DMS153 treated with DMSO at 0.1 percent for 48 hours (cell line): ENCODE results near the gene EXOSC10.
A peak's percentile ranks its signal among the peaks of the same experiment; 100 is the strongest.
"Not testable (repeated sequence)": the region's sequence is repeated elsewhere in the genome, so short reads cannot be mapped to it uniquely, and the experiment has no call there.

ENCODE experiments used
- DNase-seq: peaks from one replicate; lab custom pipeline; 2025; ENCODE audit not compliant: unreplicated experiment; lab: John Stamatoyannopoulos, UW

The EXOSC10 gene

DNA sequence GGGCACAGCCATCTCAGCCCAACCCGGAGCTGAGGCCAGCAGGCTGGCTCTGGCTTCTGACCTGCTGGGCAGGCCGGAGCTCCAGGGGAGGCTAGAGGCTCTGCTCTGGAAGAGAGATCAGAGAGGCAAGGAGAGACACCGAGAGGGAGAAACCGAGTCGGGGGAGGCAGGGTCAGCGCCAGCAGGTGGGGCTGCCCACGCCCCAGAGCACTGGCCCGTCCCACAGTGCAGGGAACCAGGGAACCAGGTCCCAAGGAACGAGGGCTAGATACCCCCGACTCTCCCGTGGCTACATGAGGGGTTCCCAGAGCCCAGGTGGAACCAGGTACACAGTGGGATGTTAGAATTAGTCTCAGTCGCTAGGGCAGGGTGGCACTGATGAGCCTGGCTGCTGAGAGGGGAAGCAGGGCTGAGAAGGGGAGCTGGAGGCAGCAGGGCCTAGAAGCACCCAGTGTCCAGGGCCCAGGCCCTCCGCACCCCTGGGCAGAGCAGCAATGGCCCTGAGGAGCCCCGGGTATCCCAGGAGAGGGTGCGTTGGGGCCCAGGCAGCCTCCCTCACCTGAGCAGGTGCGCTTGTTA is 54.7 kb downstream of the EXOSC10 start:
- no peak for DNase-seq

DNA sequence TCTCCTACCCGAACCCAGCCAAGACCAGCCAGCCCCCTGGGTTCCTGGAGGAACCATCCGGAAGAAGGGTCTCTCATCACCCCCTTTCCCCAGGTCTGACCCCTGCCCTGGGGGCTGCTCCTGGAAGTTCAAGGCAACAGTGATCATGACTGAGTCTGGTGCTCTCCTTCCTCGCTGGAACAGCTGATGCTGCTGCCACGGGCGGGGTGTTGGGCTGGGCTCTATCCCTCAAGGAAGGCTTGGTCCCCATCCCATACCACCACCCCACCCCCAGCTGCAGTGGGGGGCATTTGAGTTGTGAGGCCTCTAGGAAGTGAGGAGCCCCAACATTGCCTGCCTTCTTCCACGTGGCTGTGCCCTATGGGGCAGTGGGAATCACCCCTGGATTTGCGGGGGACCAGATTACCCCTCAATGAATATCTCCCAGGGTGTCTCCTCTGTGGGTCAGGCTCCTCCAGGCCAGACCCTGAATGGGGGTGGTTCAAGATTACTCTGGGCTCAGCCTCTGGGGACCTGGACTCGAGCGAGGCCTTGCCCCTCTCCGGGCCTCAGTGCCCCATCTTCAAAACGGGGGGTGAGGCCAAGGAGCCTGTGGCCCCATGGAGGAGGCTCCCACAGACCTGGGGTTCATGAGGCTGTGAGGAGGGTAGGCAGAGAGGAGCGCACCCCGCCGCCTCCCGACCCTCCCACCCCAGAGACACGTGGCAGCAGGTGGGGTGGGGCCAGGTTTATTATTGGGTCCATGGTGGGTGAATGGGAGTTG is 55.4 kb downstream of the EXOSC10 start:
- no peak for DNase-seq

DNA sequence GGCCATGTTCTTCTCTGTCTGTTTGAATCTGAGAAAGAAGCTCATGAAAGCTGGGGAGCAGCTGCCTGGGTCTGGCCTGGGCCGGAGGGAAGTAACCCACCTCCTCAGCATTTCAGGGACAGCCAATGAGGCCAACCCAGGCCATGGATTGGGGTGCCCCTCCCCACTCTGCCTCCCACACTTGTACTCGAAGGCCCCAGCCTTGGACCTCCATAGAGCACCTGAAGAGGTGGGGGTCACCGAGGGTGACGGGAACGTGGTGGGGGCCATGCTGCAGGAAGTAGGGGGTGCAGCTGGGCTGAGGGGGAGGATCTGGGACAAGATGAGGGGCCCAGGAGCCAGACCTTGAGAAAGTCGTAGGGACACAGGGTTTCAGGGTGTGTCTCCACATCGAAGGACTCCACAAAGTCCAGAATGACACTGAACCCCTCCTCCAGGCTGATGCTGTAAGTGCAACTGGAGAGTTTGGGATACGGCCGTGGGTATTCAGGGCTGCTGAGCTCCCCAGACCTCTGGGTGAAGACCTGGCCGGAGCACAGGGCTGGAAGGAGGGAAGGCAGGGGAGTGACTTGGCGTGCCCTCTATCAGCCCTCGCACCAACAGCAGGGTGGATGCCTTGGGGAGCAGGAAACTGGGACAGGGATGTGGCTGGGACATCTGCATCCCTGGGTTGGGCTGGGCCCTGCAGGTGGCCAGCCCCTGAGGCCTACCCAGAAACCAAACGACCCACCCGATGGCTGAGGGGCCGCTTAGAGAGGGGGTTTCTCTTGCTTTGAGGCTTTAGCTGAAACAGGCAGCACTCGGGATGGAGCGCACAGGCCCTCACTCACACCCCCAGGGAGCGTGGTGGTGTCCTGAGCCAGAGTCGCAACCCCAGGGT is 56.4 kb downstream of the EXOSC10 start:
- DNase-seq, result no peak

DNA sequence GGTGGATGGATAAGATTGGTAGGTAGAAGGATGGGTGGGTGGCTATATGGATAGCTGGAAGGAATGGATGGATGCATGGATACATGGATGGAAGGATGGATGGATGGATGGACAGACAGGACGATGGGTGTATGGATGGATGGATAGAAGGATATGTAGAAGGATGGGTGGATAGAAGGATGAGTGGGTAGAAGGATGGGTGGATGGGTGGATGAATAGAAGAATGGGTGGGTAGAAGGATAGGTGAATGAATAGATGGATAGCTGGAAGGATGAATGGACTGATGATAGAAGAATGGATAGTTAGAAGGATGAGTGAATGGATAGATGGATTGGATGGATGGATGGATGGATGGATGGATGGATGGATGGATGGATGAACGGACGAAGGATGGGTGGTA is 57.6 kb downstream of the EXOSC10 start:
- no peak for DNase-seq

DNA sequence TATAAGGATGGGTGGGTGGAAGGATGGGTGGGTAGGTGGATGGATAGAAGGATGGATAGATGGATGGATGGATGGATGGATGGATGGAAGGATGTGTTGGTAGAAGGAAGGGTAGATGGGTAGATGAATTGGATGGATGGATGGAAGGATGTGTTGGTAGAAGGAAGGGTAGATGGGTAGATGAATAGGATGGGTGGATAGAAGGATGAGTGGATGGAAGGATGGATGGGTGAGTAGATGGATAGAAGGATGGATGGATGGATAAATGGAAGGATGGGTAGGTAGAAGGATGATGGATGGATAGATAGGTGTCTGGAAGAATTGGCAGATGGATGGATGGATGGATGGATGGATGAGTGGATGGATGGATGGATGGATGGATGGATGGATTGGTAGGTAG is 58.6 kb downstream of the EXOSC10 start:
- no peak for DNase-seq

DNA sequence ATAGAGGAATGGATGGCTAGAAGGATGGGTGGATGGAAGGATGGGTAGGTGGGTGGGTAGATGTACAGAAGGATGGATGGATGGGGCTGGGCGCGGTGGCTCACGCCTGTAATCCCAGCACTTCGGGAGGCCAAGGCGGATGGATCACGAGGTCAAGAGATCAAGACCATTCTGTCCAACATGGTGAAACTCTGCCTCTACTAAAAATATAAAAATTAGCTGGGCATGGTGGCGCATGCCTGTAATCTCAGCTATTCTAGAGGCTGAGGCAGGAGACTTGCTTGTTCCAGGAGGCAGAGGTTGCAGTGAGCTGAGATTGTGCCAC is 59.6 kb downstream of the EXOSC10 start:
- not testable (repeated sequence) for DNase-seq

DNA sequence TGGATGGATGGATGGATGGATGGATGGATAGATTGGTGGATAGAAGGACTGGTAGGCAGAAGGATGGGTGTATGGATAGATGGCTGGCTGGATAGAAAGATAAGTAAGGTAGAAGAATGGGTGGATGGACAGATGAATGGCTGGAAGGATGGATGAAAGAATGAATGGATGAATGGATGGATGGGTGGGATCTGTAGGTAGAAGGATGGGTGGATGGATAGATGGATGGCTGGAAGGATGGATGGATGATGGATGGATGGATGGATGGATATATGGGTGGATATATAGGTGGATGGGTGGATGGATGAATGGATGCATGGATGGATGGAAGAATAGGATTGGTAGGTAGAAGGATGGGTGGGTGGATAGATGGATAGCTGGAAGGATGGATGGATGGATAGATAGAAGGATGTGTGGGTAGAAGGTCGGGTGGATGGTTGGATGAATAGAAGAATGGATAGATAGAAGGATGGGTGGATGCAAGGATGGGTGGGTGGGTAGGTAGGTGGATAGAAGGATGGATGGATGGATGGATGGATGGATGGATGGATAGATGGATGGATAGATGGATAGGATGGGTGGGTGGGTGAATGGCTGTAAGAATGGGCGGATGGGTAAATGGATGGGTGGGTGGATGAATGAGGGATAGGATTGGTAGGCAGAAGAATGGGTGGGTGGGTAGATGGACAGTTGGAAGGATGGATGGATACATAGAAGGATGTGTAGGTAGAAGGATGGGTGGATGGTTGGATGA is 60.1 kb downstream of the EXOSC10 start:
- no peak for DNase-seq

DNA sequence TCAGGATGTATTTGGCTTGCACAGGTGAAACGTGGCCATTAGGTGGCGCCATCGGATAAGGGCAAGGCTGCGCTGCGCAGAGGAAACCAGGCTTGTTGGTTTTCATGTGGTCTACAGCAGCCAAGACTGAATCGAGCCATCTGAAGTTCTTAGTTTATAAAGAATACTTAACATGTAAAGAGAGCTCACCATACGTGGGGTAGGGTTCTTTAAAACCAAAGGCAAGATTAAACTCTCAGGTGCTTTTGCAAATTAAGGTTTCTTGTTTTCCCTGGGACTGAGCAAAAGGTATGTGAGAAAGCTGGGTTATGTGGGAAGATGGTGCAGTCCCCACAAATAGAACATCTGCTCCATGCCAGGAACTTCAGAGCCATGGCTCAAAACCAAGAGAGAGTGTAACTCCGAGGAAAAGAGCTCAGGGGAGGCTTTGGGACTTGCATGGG is 61.9 kb downstream of the EXOSC10 start:
- peak; percentile 99 for DNase-seq

DNA sequence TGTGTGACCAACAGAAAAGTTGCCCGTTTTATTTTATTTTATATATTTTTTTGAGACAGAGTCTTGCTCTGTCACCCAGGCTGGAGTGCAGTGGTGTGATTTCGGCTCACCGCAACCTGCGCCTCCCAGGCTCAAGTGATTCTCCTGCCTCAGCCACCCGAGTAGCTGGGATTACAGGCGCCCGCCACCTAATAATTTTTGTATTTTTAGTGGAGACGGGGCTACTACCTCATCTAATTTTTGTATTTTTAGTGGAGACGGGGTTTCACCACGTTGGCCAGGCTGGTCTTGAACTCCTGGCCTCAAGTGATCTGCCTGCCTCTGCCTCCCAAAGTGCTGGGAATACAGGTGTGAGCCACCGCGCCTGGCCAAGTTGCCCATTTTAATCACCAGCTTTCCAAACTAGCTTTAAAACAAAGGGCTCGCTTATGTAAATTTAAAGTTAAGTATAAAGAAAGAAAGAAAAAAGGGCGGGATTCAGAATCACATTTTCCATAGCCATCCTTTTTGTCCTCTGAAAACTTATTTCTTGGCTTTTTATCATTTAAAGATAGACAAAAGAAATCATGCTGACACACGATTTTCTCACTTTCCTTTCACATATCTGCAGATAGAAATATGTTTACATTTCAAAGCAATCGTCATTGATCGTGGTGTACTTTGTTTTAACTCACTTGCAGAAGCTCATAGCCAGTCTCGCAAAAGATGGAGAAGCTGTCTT is 62.5 kb downstream of the EXOSC10 start:
- DNase-seq, result not testable (repeated sequence)

DNA sequence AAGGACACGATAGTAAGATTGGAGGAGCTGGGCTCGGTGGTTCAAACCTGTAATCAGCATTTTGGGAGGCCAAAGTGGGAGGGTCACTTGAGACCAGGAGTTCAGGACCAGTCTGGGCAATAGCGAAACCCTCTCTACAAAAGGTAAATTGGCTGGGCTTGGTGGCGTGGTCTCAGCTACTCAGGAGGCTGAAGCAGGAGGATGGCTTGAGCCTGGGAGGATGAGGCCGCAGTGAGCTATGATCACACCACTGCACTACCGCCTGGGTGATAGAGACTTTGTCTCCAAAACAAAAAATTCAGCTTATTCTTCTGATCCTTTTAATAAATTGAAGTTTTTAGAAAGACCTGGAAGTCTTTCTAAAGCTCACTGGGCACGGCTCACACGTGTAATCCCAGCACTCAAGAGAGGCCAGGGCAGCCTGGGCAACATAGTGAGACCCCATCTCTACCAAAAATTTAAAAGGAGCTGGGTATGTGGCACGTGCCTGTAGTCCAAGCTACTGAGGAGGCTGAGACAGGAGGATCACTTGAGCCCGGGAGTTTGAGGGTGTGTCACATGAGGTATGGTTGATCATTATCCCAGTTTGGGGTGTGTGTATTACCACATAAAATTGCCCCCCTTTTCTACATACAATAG is 67.9 kb downstream of the EXOSC10 start:
- no peak for DNase-seq

DNA sequence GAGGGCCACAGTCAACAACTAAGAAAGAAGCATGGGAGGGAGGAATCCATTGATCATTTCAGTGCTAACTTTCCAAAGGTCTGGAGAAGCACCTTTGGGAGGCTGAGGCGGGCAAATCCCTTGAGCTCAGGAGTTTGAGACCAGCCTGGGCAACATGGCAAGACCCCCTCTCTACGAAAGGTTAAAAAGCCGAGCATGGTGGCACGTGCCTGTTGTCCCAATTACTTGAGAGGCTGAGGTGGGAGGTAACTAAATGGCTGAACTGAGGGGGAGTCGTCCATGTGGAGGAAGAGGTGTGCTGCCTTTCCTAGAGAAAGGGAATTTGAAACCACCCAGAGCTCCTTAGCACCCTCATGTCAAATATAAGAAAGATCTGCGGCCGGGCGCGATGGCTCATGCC is 68.8 kb downstream of the EXOSC10 start:
- no peak for DNase-seq

DNA sequence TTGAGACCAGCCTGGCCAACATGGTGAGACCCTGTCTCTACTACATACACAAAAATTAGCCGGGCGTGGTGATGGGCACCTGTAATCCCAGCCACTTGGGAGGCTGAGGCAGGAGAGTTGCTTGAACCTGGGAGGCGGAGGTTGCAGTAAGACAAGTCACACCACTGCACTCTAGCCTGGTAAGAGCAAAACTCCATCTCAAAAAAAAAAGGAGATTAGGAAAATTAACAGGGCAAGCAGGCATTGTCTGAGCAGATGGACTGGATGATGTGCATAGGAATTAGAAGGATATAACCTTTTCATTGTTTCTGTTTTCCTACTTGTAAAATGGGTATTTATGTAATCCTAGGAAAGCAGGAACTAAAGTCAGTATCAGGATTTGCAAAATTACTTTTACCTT is 71.7 kb downstream of the EXOSC10 start:
- DNase-seq, result no peak

DNA sequence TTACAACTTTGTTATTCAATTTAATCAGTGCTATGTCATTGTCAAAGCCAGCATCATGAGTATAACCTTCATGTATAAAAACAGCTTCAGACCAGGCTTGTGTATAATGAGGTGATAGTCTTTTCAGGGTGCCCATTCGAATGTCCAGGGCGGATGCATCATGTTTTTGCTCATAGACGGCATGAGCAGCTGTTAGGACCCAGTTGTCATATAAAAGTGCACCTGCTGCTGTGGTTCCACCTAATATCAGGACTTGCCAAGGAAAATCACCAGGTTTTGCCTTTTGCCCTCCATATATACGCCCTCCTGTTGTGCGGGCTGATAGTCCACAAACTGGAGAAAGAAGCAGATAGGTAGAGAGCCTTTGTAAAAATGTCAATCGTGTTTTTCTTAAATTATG is 72.4 kb downstream of the EXOSC10 start:
- no peak for DNase-seq

DNA sequence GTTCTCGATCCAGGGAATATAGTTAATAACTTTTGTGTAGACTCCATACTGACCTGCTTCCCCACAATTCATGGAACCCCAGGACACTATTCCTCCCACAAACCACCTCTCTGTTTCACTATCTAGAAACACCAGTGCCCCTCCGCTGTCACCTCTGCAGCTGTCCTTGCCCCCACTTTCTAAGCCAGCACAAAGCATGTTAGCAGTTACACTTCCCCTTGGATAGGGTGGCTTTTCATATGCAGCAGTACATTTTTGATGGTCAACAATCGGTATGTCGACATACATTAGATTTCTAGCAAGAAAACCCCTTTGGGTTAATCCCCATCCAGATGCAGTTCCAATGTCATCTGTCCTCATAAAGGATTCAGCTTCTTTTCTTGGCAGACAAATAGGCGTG is 72.8 kb downstream of the EXOSC10 start:
- DNase-seq, result no peak

DNA sequence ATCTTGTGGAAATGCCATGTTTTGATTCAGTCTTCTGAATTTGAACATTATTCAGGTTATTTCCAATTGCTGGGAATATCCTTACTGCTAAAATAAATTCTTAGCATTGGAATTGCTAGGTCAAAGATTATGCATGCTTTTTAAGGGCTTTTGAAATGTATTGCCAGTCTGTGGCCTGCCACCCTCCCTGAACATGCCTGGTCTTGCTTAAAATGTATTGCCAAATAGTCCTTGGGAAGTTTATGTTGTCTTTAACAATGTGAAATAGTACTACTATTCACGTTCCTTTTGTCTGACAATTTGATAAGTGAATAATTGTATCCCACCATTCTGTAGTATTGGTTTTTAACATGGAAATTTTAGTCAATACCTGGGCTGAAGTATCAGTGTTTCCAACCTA is 73.6 kb downstream of the EXOSC10 start:
- DNase-seq, result no peak

DNA sequence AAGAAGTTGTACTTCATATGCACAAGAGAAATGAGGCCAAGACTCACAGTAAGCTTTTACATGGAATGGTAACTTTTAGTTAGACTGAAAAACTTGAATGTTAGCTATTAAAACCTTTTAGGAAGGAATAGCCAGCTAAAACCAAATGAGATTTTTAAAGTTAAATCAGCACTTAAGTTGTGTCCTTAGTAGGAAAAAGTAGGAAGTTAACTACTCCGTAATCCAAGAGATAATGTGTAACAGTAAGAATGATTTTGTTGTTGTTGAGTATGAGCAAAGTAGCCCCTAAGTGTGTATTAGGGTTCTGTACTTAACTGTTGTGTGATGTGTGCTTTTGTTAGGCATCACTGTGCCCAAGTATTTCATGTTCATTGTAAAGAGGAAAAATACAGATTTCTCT is 74.1 kb downstream of the EXOSC10 start:
- no peak for DNase-seq

DNA sequence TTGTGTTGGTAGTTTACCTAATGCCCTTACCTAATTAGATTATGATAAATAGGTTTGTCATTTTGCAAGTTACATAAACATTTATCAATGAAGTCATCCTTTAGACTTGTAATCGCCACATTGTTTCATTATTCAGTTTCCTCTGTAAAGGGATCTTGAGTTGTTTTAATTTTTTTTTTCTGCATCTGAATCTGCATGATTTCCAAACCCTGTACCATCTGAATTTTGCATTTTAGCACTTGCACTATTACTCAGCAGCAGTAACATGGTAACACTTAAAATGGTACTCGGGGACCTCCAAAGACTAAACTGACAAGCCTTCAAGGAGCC is 74.8 kb downstream of the EXOSC10 start:
- no peak for DNase-seq

DNA sequence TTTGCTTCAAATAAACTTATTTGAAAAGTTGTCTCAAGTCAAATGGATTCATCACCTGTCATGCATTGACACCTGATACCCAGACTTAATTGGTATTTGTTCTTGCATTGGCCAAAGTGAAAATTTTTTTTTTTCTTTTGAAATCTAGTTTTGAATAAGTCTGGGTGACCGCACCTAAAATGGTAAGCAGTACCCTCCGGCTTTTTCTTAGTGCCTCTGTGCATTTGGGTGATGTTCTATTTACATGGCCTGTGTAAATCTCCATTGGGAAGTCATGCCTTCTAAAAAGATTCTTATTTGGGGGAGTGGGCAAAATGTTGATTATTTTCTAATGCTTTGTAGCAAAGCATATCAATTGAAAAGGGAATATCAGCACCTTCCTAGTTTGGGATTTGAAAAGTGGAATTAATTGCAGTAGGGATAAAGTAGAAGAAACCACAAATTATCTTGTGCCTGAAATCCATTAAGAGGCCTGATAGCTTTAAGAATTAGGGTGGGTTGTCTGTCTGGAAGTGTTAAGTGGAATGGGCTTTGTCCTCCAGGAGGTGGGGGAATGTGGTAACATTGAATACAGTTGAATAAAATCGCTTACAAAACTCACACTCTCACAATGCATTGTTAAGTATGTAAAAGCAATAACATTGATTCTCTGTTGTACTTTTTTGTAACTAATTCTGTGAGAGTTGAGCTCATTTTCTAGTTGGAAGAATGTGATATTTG is 75.4 kb downstream of the EXOSC10 start:
- DNase-seq, result no peak

DNA sequence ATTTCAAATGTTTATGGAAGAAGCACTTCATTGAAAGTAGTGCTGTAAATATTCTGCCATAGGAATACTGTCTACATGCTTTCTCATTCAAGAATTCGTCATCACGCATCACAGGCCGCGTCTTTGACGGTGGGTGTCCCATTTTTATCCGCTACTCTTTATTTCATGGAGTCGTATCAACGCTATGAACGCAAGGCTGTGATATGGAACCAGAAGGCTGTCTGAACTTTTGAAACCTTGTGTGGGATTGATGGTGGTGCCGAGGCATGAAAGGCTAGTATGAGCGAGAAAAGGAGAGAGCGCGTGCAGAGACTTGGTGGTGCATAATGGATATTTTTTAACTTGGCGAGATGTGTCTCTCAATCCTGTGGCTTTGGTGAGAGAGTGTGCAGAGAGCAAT is 76.5 kb downstream of the EXOSC10 start:
- no peak for DNase-seq

DNA sequence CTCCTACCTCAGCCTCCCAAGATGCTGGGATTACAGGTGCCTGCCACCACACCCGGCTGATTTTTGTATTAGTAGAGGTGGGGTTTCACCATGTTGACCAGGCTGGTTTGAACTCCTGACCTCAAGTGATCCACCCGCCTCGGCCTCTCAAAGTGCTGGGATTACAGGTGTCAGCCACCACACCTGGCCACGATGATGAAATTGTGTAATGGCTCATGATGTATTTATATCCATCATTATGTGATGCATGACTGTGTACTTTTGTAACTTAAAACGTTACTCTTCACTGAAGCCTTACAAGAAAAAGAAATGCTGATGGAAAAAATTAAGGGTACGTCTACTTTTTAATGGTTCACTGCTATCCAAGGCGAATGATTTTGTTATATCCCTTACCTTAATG is 79.7 kb downstream of the EXOSC10 start:
- no peak for DNase-seq
